H1 (cell line): ENCODE data around the gene TMEM147. TPM values are rescaled to one million over a fixed set of nuclear protein-coding genes. Genes with fewer than 3 reads are reported as not detected.
A peak's percentile ranks its signal among the peaks of the same experiment; 100 is the strongest.

Experiments used
- CTCF ChIA-PET: fragments of 300-600 bp; sonication (Branson Sonifier 250); formaldehyde crosslinking; loops from one replicate; lab custom pipeline; 2021; ENCODE audit not compliant: partially characterized antibody; lab: Charles Lee
- POLR2A ChIA-PET: fragments of 300-600 bp; sonication (Branson Sonifier 250); formaldehyde crosslinking; loops from one replicate; lab custom pipeline; 2021; ENCODE audit warnings: inconsistent platforms; ENCODE audit not compliant: partially characterized antibody; lab: Charles Lee
- DNase-seq, 2 experiments: peaks; one replicate each; pipeline versions ENCODE4 v3.0.0 to v3.0.0-alpha.2; 2010 to 2022; ENCODE audit warnings: low spot score in 2 of 2, low read depth in 1 of 2, mixed read lengths in 1 of 2
- FAIRE-seq: peaks from 2 replicates; lab custom pipeline; 2011; peaks lifted over from hg19 to GRCh38; lab: Jason Lieb, UNC
- H2AFZ ChIP-seq: 2 replicates; pipeline ENCODE4 v1.8.1; 2012; ENCODE audit warnings: low read length, inconsistent platforms
- H2AK5ac ChIP-seq: 2 replicates; pipeline ENCODE4 v1.6.1; 2013; ENCODE audit warnings: low read depth, low read length
- H2BK120ac ChIP-seq: replicated peaks from 2 replicates; pipeline ENCODE3; 2013; ENCODE audit warnings: low read depth, low read length, inconsistent platforms
- H2BK12ac ChIP-seq: 2 replicates; pipeline ENCODE4 v1.6.1; 2013; ENCODE audit warnings: low read depth, low read length
- H2BK15ac ChIP-seq: 2 replicates; pipeline ENCODE4 v1.6.1; 2013; ENCODE audit warnings: low read length
- H2BK20ac ChIP-seq: 2 replicates; pipeline ENCODE4 v1.6.1; 2013; ENCODE audit warnings: low read length
- H2BK5ac ChIP-seq: 2 replicates; pipeline ENCODE4 v1.6.1; 2013; ENCODE audit warnings: low read depth, low read length
- H3K14ac ChIP-seq: 2 replicates; pipeline ENCODE4 v1.6.1; 2013; ENCODE audit warnings: inconsistent platforms; ENCODE audit not compliant: insufficient read length
- H3K18ac ChIP-seq: 2 replicates; pipeline ENCODE4 v1.6.1; 2013; ENCODE audit warnings: low read length; ENCODE audit errors: extremely low read depth
- H3K23ac ChIP-seq: 2 replicates; pipeline ENCODE4 v1.6.1; 2013; ENCODE audit warnings: inconsistent platforms; ENCODE audit not compliant: insufficient read length
- H3K23me2 ChIP-seq: 2 replicates; pipeline ENCODE4 v1.6.1; 2013; ENCODE audit warnings: low read depth, low read length
- H3K27ac ChIP-seq: 2 replicates; pipeline ENCODE4 v1.6.1; 2011; ENCODE audit warnings: low read depth, low read length, inconsistent platforms
- H3K27me3 ChIP-seq, 4 experiments: replicated peaks in 1 of 4; 1 replicate in 1 of 4; 2 replicates in 3 of 4; pipeline versions ENCODE4 v1.6.1 to v1.8.1; 2011 to 2013; ENCODE audit warnings: low read length in 3 of 4, mild to moderate bottlenecking in 3 of 4, inconsistent platforms in 2 of 4, mixed read lengths in 2 of 4, moderate library complexity in 1 of 4; ENCODE audit not compliant: control insufficient read depth in 3 of 4, insufficient read depth in 3 of 4; ENCODE audit errors: extremely low read depth in 1 of 4
- H3K36me3 ChIP-seq, 4 experiments: 2 replicates each; pipeline versions ENCODE4 v1.6.1 to v1.8.1; 2011 to 2013; ENCODE audit warnings: mild to moderate bottlenecking in 4 of 4, low read length in 3 of 4, moderate library complexity in 2 of 4, control low read depth in 1 of 4, inconsistent platforms in 1 of 4; ENCODE audit not compliant: insufficient read depth in 4 of 4, control insufficient read depth in 2 of 4
- H3K4ac ChIP-seq: replicated peaks from 2 replicates; pipeline ENCODE3; 2013; ENCODE audit warnings: low read length, low read depth, mixed read lengths, inconsistent platforms; ENCODE audit not compliant: insufficient read length
- H3K4me1 ChIP-seq, 4 experiments: replicated peaks in 1 of 4; 1 replicate in 1 of 4; 2 replicates in 3 of 4; pipeline versions ENCODE4 v1.6.1 to v1.8.1; 2011 to 2013; ENCODE audit warnings: low read length in 3 of 4, inconsistent platforms in 2 of 4, mixed read lengths in 1 of 4; ENCODE audit not compliant: insufficient read depth in 4 of 4, control insufficient read depth in 3 of 4
- H3K4me2 ChIP-seq, 2 experiments: 2 replicates each; pipeline versions ENCODE4 v1.6.1 to v1.8.1; 2011 to 2013; ENCODE audit warnings: low read depth in 2 of 2, low read length in 2 of 2, control low read depth in 1 of 2, inconsistent platforms in 1 of 2, mild to moderate bottlenecking in 1 of 2; ENCODE audit not compliant: insufficient read depth in 1 of 2
- H3K4me3 ChIP-seq, 4 experiments: fragments of 200-600, 300-600 bp in 1 of 4; sonication (generic), shearing (Covaris generic), sonication (Bioruptor Twin) in 1 of 4; 2 replicates each; pipeline versions ENCODE4 v1.5.1 to v1.8.1; 2011 to 2016; ENCODE audit warnings: low read length in 4 of 4, low read depth in 3 of 4, control low read depth in 2 of 4, inconsistent platforms in 2 of 4, mild to moderate bottlenecking in 2 of 4, mixed read lengths in 1 of 4, moderate library complexity in 1 of 4; ENCODE audit not compliant: insufficient read depth in 2 of 4; ENCODE audit errors: extremely low read depth in 1 of 4
- H3K56ac ChIP-seq: replicated peaks from 2 replicates; pipeline ENCODE3; 2013; ENCODE audit warnings: low read depth, mild to moderate bottlenecking, mixed read lengths, low read length, inconsistent platforms; ENCODE audit not compliant: insufficient read length
- H3K79me1 ChIP-seq: 2 replicates; pipeline ENCODE4 v1.6.1; 2013; ENCODE audit warnings: low read depth, low read length, control low read depth
- H3K79me2 ChIP-seq, 2 experiments: 2 replicates each; pipeline versions ENCODE4 v1.6.1 to v1.8.1; 2012 to 2013; ENCODE audit warnings: low read length in 2 of 2, mild to moderate bottlenecking in 2 of 2, inconsistent platforms in 1 of 2; ENCODE audit not compliant: insufficient read depth in 2 of 2, control insufficient read depth in 1 of 2
- H3K9ac ChIP-seq, 4 experiments: replicated peaks in 1 of 4; 1 replicate in 1 of 4; 2 replicates in 3 of 4; pipeline versions ENCODE4 v1.6.1 to v1.8.1; 2011 to 2013; ENCODE audit warnings: low read depth in 3 of 4, low read length in 3 of 4, control low read depth in 2 of 4, mild to moderate bottlenecking in 2 of 4, moderate library complexity in 2 of 4, inconsistent platforms in 1 of 4; ENCODE audit errors: extremely low read depth in 1 of 4
- H3K9me3 ChIP-seq, 2 experiments: 2 replicates each; pipeline versions ENCODE4 v1.6.1 to v1.8.1; 2012 to 2013; ENCODE audit warnings: mild to moderate bottlenecking in 2 of 2, moderate library complexity in 2 of 2, control low read depth in 1 of 2, inconsistent platforms in 1 of 2, low read depth in 1 of 2, low read length in 1 of 2, mixed read lengths in 1 of 2; ENCODE audit not compliant: insufficient read depth in 2 of 2
- H4K20me1 ChIP-seq, 2 experiments: replicated peaks in 1 of 2; 2 replicates each; pipeline versions ENCODE3 to v1.8.1; 2011 to 2013; ENCODE audit warnings: inconsistent platforms in 2 of 2, low read length in 2 of 2, mild to moderate bottlenecking in 1 of 2; ENCODE audit not compliant: insufficient read depth in 2 of 2, control insufficient read depth in 1 of 2
- H4K5ac ChIP-seq: 2 replicates; pipeline ENCODE4 v1.6.1; 2013; ENCODE audit warnings: low read length, low read depth, mixed read lengths, inconsistent platforms; ENCODE audit not compliant: insufficient read length
- H4K8ac ChIP-seq: 2 replicates; pipeline ENCODE4 v1.8.0; 2013; ENCODE audit warnings: mild to moderate bottlenecking, moderate library complexity, low read length, inconsistent platforms; ENCODE audit not compliant: insufficient read depth; ENCODE audit errors: extremely low read depth
- H4K91ac ChIP-seq: replicated peaks from 2 replicates; pipeline ENCODE3; 2013; ENCODE audit warnings: low read length, mixed read lengths, inconsistent platforms; ENCODE audit not compliant: insufficient read length
- CBX8 ChIP-seq: fragments of 300-800, 300-1000 bp; sonication (generic); IDR thresholded peaks from 2 replicates; pipeline ENCODE4 v1.7.1; 2016; ENCODE audit warnings: low read depth, low read length, borderline replicate concordance
- EP300 ChIP-seq, 2 experiments: IDR thresholded peaks; 1 replicate in 1 of 2; 2 replicates in 1 of 2; pipeline ENCODE4 v1.6.1; 2011 to 2012; ENCODE audit warnings: low read depth in 2 of 2, low read length in 2 of 2, mild to moderate bottlenecking in 2 of 2, borderline replicate concordance in 1 of 2, inconsistent platforms in 1 of 2, moderate library complexity in 1 of 2
- FOSL1 ChIP-seq: IDR thresholded peaks from 2 replicates; pipeline ENCODE4 v1.6.1; 2011; ENCODE audit warnings: mild to moderate bottlenecking, low read depth, low read length, moderate library complexity; ENCODE audit not compliant: insufficient read depth
- JUND ChIP-seq: IDR thresholded peaks from 2 replicates; pipeline ENCODE4 v1.6.1; 2011; ENCODE audit warnings: mild to moderate bottlenecking, improper control_type of control experiment, low read length
- POLR2AphosphoS5 ChIP-seq: IDR thresholded peaks from 2 replicates; pipeline ENCODE4 v1.6.1; 2011; ENCODE audit warnings: low read depth, low read length
- RAD21 ChIP-seq, 2 experiments: IDR thresholded peaks in 1 of 2; conservative IDR thresholded peaks in 1 of 2; 2 replicates each; pipeline ENCODE4 v1.6.1; 2011; ENCODE audit warnings: low read depth in 2 of 2, low read length in 2 of 2, improper control_type of control experiment in 1 of 2, inconsistent platforms in 1 of 2, mild to moderate bottlenecking in 1 of 2, moderate library complexity in 1 of 2
- TBP ChIP-seq: IDR thresholded peaks from 2 replicates; pipeline ENCODE4 v1.6.1; 2011; ENCODE audit warnings: low read depth, low read length, improper control_type of control experiment
- WGBS, 2 experiments: shearing (Covaris generic) in 1 of 2; methylation state at CpG; one replicate each; pipeline versions ENCODE4 v1.1.6 to v1.1.7; 2013 to 2015; ENCODE audit warnings: low lambda C conversion rate in 2 of 2, mixed read lengths in 2 of 2, inconsistent platforms in 1 of 2, low coverage in 1 of 2, missing lambda C conversion rate in 1 of 2; ENCODE audit not compliant: insufficient replicate concordance in 2 of 2, insufficient coverage in 1 of 2, insufficient read length in 1 of 2; ENCODE audit errors: extremely low coverage in 1 of 2, missing lambda C conversion rate in 1 of 2; 5-methylcytosine and 5-hydroxymethylcytosine counted together
- polyA plus RNA-seq, 7 experiments: library from polyadenylated mRNA; depleted of rRNA in 3 of 7; stranded (reverse) in 5 of 7; unstranded in 2 of 7; fragments of >200 nt in 5 of 7; fragments of 200-250 nt in 2 of 7; gene quantifications; 1 replicate in 5 of 7; 2 replicates in 1 of 7; 4 replicates in 1 of 7; pipeline versions ENCODE4 v1.2.1 to v1.2.3, GENCODE V29; 2011 to 2013; ENCODE audit warnings: missing spikeins in 2 of 7, mixed read lengths in 2 of 7
- total RNA-seq: library from RNA; stranded (reverse); fragmentation: NEBNext Ultra II Directional; extraction: Animal tissue kit (Norgen Biotek cat#: 25700); gene quantifications from 2 replicates; pipeline ENCODE4 v1.2.1, GENCODE V29; 2021

The TMEM147 gene
- total and polyA plus RNA-seq, 2 of the 8 experiments (the other 6 are each of a cell fraction or from before 2014, with no cell fraction given) = 159 to 418 TPM

DNA sequence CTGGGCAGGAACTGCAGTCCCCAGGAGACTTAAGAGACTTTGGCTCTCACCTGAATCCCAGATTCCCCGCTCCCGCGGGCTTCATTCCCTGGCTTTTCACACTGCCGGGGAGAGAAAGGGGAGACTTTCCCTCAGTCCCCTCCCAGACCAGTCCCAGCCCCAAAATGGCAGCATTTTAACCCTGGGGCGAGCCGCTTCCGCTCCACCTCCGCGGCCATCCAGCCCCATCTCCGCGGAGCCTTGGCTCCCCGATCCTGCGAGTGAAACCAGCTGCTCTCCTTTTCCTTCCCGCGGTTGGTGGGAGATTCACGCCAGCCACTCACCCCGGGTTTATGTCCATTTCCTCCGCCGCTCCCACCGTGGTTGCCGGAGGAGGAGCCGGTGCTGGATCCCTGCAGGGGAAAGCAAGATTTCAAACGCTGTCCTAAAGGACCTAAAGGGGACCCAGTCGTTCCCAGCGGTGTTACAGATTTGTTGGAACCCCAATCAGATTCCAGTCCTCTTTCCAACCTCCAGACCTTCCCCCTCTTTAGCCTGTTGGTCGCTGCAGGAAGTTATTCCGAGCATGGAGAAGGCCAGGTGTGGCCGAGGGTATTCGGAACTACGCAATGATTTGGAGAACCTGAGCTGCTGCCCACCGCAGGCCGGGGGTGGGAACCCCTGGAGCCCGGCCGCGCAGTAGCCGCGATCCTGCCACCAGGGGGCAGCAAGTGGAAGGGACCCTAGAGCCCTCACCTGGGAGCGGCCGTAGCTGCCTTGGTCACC lies 35.4 kb upstream of the TMEM147 start:
- H3K27me3 ChIP-seq = peaks cover 0 to 11% (median 6%) of the 10 kb centered on the region in 4 experiments; a peak in 3 of 7 replicates
- TF ChIP-seq POLR2AphosphoS5 (peak; percentile 95), EP300 (IDR thresholded peaks at IDR 0.05; ENCODE audit: borderline replicate concordance in 1 of 2, low read depth in 2 of 2, low read length in 2 of 2) (peak in 1 of 2 experiments; percentile 56; a peak in 1 of 3 replicates), RAD21 (IDR thresholded peaks at IDR 0.05 in 1 of 2, conservative IDR thresholded peaks at IDR 0.05 in 1 of 2; ENCODE audit: low read depth in 2 of 2, low read length in 2 of 2) (peak; percentile 71 to 80), FOSL1 (no peak), JUND (peak; percentile 12; the same call in 1 of the 2 replicates), TBP (peak; percentile 89), CBX8 (no peak)

More for the DNA sequence above, 35.4 kb upstream of the TMEM147 start:
- Histone ChIP-seq H2BK20ac (no peak overlapping the region), H3K18ac (peak overlapping the region; percentile 89), H4K5ac (peak overlapping the region; percentile 89), H3K14ac (no peak overlapping the region), H2AFZ (peak overlapping the region; percentile 75; the same call in 1 of the 2 replicates), H3K4me1 (peaks cover 0 to 25% (median 21%) of the 10 kb centered on the region in 4 experiments; a peak in 6 of 7 replicates), H3K27ac (peak overlapping the region; percentile 92), H3K4ac (peak overlapping the region; percentile 87), H2BK12ac (peak overlapping the region; percentile 87; the same call in 1 of the 2 replicates), H4K91ac (peak overlapping the region; percentile 63), H2BK5ac (peak overlapping the region; percentile 94), H3K23ac (no peak overlapping the region), H3K79me2 (peaks cover 0 to 34% of the 10 kb centered on the region in 2 experiments; a peak in 2 of 4 replicates), H3K23me2 (peaks cover 14% of the 10 kb centered on the region), H2BK120ac (no peak overlapping the region), H4K20me1 (peaks cover 0 to 3% of the 10 kb centered on the region in 2 experiments), H3K9ac (peak overlapping the region; percentile 64 to 95 (median 93)), H4K8ac (peak overlapping the region; percentile 98; the same call in 1 of the 2 replicates), H3K9me3 (no peaks in the 10 kb centered on the region), H3K36me3 (peaks cover 11 to 30% (median 17%) of the 10 kb centered on the region in 4 experiments), H3K56ac (peak overlapping the region; percentile 70), H3K4me3 (peak overlapping the region; percentile 77 to 99 (median 93)), H2BK15ac (no peak overlapping the region; the same call in 1 of the 2 replicates), H2AK5ac (no peak overlapping the region), H3K79me1 (peaks cover 2% of the 10 kb centered on the region; the same call in 1 of the 2 replicates), H3K4me2 (peak overlapping the region; percentile 84 to 86)
- whole genome bisulfite sequencing, 2 experiments = 3% methylated on average over 39 of the region's 39 CpGs; no CpG with 5 or more reads in 1 of the 2 experiments
- FAIRE-seq (peak; percentile 68), DNase-seq (peak; percentile 78 to 98)
- POLR2A ChIA-PET = interaction anchor here (0.6 to 7.4 kb wide), 64 partner anchors 8 to 1628 kb away, joined by 3 to 110 read pairs (median 4); partner anchors contain the start of genes COX6B1, GAPDHS, HAUS5 and SBSN
- CTCF ChIA-PET = interaction anchor here (0.6 to 3.7 kb wide), 31 partner anchors 10 to 205 kb away, joined by 3 to 28 read pairs (median 5); partner anchors contain the start of gene PMIS2
